HG03039 (cell line): ENCODE measurements around the gene TSSK6.

Experiments
- ATAC-seq: cut with Tn5 transposase; IDR thresholded peaks from one replicate; pipeline ENCODE4 v1.9.1; 2021; ENCODE audit warnings: mild to moderate bottlenecking, moderate library complexity; ENCODE audit not compliant: unreplicated experiment

TSSK6 gene

DNA sequence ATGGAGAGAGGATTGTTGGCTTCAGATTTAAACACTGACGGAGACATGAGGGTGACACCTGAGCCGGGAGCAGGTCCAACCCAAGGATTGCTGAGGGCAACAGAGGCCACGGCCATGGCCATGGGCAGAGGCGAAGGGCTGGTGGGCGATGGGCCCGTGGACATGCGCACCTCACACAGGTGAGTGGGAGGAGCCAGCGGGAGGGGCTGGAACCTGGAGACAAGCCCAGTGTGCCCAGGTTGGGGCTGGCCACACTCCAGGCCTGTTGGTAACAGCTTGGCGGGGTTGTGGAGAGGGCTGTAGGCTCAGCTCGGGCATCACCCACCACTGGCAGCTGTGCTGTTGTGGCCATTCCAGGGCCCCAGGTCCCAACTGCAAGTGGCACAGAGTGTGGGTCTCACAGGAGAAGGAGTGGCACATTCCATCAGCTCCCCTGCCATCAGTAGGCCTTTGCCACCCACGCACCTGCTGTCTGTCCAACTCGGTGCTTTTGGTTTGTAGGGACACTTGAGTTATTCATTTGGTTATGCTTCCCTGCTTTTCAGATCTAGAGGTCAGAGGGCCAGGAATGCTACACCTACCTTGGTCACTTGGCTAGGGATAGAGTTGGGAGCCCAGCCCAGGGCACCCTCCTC, 49.8 kb downstream of the TSSK6 start:
- no peak for ATAC-seq

DNA sequence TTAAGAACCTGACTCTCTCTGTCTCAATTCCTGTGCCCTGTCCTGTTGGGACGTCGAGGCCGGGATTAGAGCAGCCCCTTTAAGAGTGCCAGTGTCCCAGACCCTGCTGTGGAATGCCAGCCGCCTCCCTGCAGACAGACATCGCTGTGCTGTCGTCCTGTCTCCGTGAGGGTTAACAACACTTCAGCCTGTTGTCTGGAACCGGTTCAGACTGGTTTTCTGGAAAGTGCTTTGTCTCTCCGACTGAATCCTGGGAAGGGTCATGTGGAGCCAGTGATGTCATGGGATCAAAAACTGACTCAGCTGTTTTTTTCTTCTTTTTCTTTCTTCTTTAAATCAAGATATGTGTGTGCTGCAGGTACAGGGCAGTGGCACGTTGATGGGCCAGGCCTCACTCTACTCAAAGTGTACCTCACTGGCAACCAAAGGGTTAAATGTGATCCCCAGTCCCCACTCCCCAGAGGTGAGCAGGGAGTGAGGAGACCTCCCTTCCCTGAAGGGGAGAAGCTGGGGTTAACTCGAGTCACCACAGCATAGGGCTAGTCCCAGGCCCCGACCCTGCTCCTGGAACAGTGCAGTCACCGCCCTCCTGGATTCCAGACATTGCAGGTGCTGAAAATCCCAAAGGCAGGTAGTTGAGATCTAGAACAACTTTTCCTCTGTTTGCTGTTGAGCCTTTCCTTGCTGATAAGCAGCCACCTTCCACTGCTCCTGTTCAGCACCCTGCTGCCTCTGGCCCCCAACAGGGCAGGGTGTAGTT, 50.8 kb downstream of the TSSK6 start:
- no peak for ATAC-seq
